IPS-15b (cell line): ENCODE results near the gene ERMN.

Experiments used
- H3K27me3 ChIP-seq: one replicate; pipeline ENCODE4 v1.6.1; 2013; ENCODE audit warnings: low read length; ENCODE audit not compliant: control insufficient read depth, insufficient read depth
- H3K36me3 ChIP-seq: one replicate; pipeline ENCODE4 v1.6.1; 2013; ENCODE audit warnings: low read length; ENCODE audit not compliant: control insufficient read depth, insufficient read depth
- H3K4me1 ChIP-seq: one replicate; pipeline ENCODE4 v1.6.1; 2013; ENCODE audit warnings: mild to moderate bottlenecking, low read length; ENCODE audit not compliant: control insufficient read depth, insufficient read depth
- H3K4me3 ChIP-seq: one replicate; pipeline ENCODE4 v1.5.1; 2013; ENCODE audit warnings: low read depth, low read length
- H3K9ac ChIP-seq: one replicate; pipeline ENCODE4 v1.6.1; 2013; ENCODE audit warnings: low read depth, mild to moderate bottlenecking, low read length
- H3K9me3 ChIP-seq: one replicate; pipeline ENCODE4 v1.6.1; 2013; ENCODE audit warnings: mild to moderate bottlenecking, low read length; ENCODE audit not compliant: control insufficient read depth, insufficient read depth

The ERMN gene

GRCh38 chr2:157307021-157307420 is 18.6 kb downstream of the ERMN start:
- no peak overlapping the region for H3K4me3 ChIP-seq
- H3K27me3 ChIP-seq = no peaks in the 10 kb centered on the region
- H3K36me3 ChIP-seq = no peaks in the 10 kb centered on the region
- peaks cover 6% of the 10 kb centered on the region for H3K4me1 ChIP-seq
- no peak overlapping the region for H3K9ac ChIP-seq
- no peaks in the 10 kb centered on the region for H3K9me3 ChIP-seq

DNA sequence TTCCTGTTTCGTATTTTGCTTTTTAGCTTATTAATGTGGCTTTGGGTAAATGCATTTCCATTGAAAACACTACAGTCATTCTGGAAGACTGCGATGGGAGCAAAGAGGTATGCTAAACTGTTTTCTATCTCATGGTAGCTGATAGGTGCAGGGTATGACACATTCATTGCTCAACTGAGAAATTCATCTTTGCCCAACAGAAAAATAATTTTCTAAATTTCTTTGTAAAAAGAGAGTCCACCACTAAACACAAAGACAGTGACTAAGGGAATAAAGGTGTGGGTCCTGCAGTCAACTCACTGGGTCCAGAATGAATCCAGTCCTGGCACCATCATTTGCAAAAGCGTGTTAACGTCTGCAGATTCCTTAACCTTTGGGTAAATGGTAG is 19.9 kb downstream of the ERMN start:
- H3K9ac ChIP-seq = no peak overlapping the region

GRCh38 chr2:157304811-157305722 is 20.6 kb downstream of the ERMN start:
- no peaks in the 10 kb centered on the region for H3K36me3 ChIP-seq

More for the DNA sequence above, 19.9 kb downstream of the ERMN start:
- Histone ChIP-seq H3K4me1 (peaks cover 6% of the 10 kb centered on the region), H3K36me3 (no peaks in the 10 kb centered on the region), H3K9me3 (no peaks in the 10 kb centered on the region), H3K27me3 (no peaks in the 10 kb centered on the region), H3K4me3 (no peak overlapping the region)

DNA sequence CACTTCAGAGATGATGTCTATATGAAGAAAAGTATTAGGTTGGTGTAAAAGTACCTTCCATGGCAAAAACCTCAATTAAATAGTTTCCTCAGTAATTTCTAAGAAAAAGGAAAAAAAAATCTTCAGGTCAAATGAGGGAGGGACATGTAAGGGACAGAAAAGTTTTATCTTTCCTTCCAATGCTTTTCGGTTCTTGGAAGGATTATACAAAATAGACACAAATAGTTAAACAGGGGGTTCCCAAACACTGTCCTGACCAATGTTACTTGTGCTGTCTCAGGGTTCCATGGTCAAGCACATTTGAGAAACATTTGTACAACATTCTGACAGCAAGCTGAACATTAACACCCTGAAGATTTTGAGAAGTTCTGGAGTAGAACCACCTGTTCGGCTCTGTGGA is 22.0 kb downstream of the ERMN start:
- H3K4me3 ChIP-seq = no peak overlapping the region
- H3K9ac ChIP-seq = no peak overlapping the region
- no peaks in the 10 kb centered on the region for H3K27me3 ChIP-seq
- no peaks in the 10 kb centered on the region for H3K36me3 ChIP-seq
- H3K4me1 ChIP-seq = peaks cover 2% of the 10 kb centered on the region
- no peaks in the 10 kb centered on the region for H3K9me3 ChIP-seq

More at GRCh38 chr2:157304811-157305722, 20.6 kb downstream of the ERMN start:
- no peak overlapping the region for H3K9ac ChIP-seq
- no peaks in the 10 kb centered on the region for H3K9me3 ChIP-seq
- H3K4me3 ChIP-seq = no peak overlapping the region
- H3K4me1 ChIP-seq = peaks cover 6% of the 10 kb centered on the region
- no peaks in the 10 kb centered on the region for H3K27me3 ChIP-seq

DNA sequence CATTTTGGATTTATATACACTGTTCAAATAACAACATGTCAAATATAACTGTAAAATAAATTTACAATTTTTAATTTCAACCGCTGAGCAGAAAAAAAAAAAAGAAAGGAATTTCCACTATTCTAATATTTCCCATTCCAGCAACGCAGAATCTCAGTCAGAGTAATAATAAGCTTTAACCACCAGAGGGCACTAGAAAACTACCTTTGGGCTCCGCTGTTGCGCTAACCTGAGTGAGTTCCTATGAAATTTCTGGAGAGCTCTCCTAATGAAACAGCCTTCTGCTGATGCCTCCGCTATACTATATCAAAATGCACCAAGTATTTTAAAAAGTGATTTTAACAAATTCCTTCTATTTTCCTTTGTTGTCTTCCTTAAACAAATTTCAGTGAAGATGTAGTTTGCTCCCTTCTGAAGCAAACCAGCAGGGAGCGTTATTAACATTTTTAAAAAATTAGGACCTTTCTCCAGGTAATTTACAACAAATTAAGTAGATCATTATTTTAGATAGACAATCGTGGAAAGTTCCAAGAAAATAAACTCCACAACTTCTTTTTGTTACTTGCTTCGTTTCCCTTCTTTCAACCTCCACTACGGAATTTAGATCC is 23.0 kb downstream of the ERMN start:
- Histone ChIP-seq H3K4me3 (no peak overlapping the region), H3K9ac (no peak overlapping the region), H3K36me3 (no peaks in the 10 kb centered on the region), H3K4me1 (peaks cover 2% of the 10 kb centered on the region), H3K27me3 (no peaks in the 10 kb centered on the region), H3K9me3 (no peaks in the 10 kb centered on the region)

DNA sequence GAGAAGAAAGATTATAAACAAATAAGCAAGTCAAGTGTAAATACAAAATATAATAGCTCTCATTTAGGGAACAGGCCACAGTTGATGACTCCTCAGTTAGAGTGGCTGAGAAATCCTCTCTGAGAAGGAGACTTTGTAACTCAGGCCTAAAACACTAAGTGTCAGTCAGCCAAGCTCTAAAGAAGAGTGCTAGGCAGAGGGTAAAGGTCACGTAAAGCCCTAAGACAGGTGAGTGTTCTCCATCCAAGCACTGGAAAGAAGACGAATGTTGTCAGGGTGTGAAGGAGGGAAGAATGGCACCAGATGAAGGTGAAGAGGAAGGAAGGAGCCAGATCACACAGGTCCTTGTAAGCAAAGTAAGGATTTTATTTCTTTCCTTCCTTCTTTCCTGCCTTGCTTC is 24.3 kb downstream of the ERMN start:
- no peaks in the 10 kb centered on the region for H3K27me3 ChIP-seq
- H3K4me3 ChIP-seq = no peak overlapping the region
- peaks cover 2% of the 10 kb centered on the region for H3K4me1 ChIP-seq
- no peak overlapping the region for H3K9ac ChIP-seq
- H3K9me3 ChIP-seq = no peaks in the 10 kb centered on the region
- no peaks in the 10 kb centered on the region for H3K36me3 ChIP-seq

DNA sequence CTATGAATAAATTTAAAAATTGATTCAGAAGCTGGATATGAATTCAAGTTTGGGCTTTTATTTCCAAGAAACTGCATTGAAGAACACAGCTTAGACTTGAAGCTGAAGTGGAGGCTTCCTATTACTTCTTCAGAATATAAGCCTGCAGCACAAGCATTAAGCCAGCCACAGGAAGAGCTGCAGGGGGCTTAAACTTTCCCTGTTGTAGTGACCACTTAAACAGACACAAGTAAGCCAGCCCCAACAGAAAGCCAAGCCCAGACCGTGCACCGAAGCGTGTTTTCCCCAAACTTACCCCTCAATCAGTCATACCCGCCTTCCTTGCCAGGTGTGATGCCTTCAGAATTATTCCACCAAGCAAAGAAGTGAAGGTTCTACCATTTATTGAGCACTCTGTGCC is 28.7 kb downstream of the ERMN start:
- no peak overlapping the region for H3K9ac ChIP-seq
- no peaks in the 10 kb centered on the region for H3K36me3 ChIP-seq
- no peaks in the 10 kb centered on the region for H3K4me1 ChIP-seq
- no peaks in the 10 kb centered on the region for H3K9me3 ChIP-seq
- no peaks in the 10 kb centered on the region for H3K27me3 ChIP-seq
- no peak overlapping the region for H3K4me3 ChIP-seq

DNA sequence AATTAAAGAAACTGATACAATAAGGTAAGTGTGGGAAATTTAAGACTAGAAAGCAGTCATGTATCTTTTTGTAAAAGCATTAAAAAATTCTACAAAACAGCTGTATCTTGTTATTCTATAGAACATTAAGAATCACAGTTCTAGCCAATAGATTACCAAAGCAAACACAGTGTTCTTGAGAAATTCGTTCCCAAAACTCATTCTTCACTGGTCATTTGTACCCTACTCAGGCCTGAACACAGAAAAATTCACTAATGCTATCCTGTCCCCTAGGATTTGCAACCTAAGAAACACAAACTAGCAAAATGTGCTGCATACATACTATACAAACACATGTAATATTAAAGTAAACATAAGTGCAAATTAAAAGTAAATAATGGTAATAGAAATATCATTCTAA is 29.1 kb downstream of the ERMN start:
- Histone ChIP-seq H3K4me3 (no peak overlapping the region), H3K4me1 (no peaks in the 10 kb centered on the region), H3K9me3 (no peaks in the 10 kb centered on the region), H3K27me3 (no peaks in the 10 kb centered on the region), H3K9ac (no peak overlapping the region), H3K36me3 (no peaks in the 10 kb centered on the region)

GRCh38 chr2:157292853-157293252 is 32.8 kb downstream of the ERMN start:
- Histone ChIP-seq H3K9me3 (no peaks in the 10 kb centered on the region), H3K4me3 (no peak overlapping the region), H3K27me3 (no peaks in the 10 kb centered on the region), H3K4me1 (no peaks in the 10 kb centered on the region), H3K36me3 (no peaks in the 10 kb centered on the region), H3K9ac (no peak overlapping the region)

GRCh38 chr2:157291018-157291417 is 34.6 kb downstream of the ERMN start:
- H3K36me3 ChIP-seq = no peaks in the 10 kb centered on the region
- no peaks in the 10 kb centered on the region for H3K27me3 ChIP-seq
- no peaks in the 10 kb centered on the region for H3K9me3 ChIP-seq
- no peak overlapping the region for H3K4me3 ChIP-seq
- H3K9ac ChIP-seq = no peak overlapping the region
- H3K4me1 ChIP-seq = no peaks in the 10 kb centered on the region

- Histone ChIP-seq H3K36me3 (no peaks in the 10 kb centered on the region), H3K9me3 (no peaks in the 10 kb centered on the region), H3K9ac (no peak overlapping the region), H3K4me3 (no peak overlapping the region), H3K27me3 (no peaks in the 10 kb centered on the region), H3K4me1 (no peaks in the 10 kb centered on the region)
These were observed 35.1 kb downstream of the ERMN start for GRCh38 chr2:157290525-157290924.

DNA sequence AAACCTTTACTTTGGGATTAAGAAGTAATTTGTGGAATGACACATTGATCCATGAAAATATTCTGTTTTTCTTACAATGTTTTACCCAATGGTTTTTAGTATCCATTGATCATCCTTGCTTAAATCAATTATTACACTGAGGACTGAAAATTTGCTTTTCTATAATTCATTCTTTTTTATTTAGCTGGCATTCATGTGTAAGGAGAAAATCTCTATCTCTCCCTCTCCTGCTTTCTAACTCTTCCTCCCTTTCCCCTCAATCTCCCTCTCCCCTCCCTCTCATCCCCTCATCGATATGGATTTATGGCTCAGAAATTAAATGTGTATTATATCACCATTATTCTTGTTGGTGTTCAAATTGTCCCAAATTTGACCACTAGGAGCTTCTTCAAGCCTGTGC is 38.5 kb downstream of the ERMN start:
- H3K36me3 ChIP-seq = no peaks in the 10 kb centered on the region
- no peaks in the 10 kb centered on the region for H3K4me1 ChIP-seq
- no peaks in the 10 kb centered on the region for H3K9me3 ChIP-seq
- H3K27me3 ChIP-seq = no peaks in the 10 kb centered on the region
- no peak overlapping the region for H3K9ac ChIP-seq
- H3K4me3 ChIP-seq = no peak overlapping the region
